H7 (cell line): Measurements from ENCODE around the gene ECPAS. TPM values are rescaled to one million over a fixed set of nuclear protein-coding genes. Genes with fewer than 3 reads are reported as not detected.
"Not testable (repeated sequence)": the region's sequence is repeated elsewhere in the genome, so short reads cannot be mapped to it uniquely, and the experiment has no call there.

Experiments
- DNase-seq: peaks from one replicate; pipeline ENCODE4 v3.0.0; 2012
- H3K27me3 ChIP-seq: 2 replicates; pipeline ENCODE4 v1.6.0; 2011; ENCODE audit warnings: mild to moderate bottlenecking, low read length; ENCODE audit not compliant: control insufficient read depth, insufficient read depth
- H3K36me3 ChIP-seq: replicated peaks from 2 replicates; pipeline ENCODE4 v1.5.1; 2011; ENCODE audit warnings: low read length; ENCODE audit not compliant: control insufficient read depth, insufficient read depth
- H3K4me3 ChIP-seq: 2 replicates; pipeline ENCODE4 v1.5.1; 2011; ENCODE audit warnings: low read depth, mild to moderate bottlenecking, control low read depth, low read length, moderate library complexity; ENCODE audit not compliant: insufficient read depth
- total RNA-seq: library from RNA; depleted of rRNA; stranded (reverse); fragments of >200 nt; shearing (Covaris generic); gene quantifications from 2 replicates; pipeline ENCODE4 v1.2.3, GENCODE V29; 2014

ECPAS gene
- total RNA-seq, 1 experiment from 2014 or later: 92.6 TPM

- Histone ChIP-seq H3K36me3 (peaks cover 8% of the 10 kb centered on the region), H3K4me3 (no peak overlapping the region), H3K27me3 (no peaks in the 10 kb centered on the region)
- DNase-seq: no peak
Measured at GRCh38 chr9:111414406-111414805, 69.8 kb downstream of the ECPAS start.

GRCh38 chr9:111413996-111414395 is 70.2 kb downstream of the ECPAS start:
- Histone ChIP-seq H3K4me3 (no peak overlapping the region), H3K36me3 (peaks cover 8% of the 10 kb centered on the region), H3K27me3 (no peaks in the 10 kb centered on the region)
- DNase-seq: no peak

GRCh38 chr9:111412280-111412679 is 71.9 kb downstream of the ECPAS start:
- Histone ChIP-seq H3K27me3 (no peaks in the 10 kb centered on the region), H3K4me3 (no peak overlapping the region), H3K36me3 (peaks cover 10% of the 10 kb centered on the region)
- DNase-seq: no peak

- Histone ChIP-seq H3K36me3 (peaks cover 10% of the 10 kb centered on the region), H3K27me3 (no peaks in the 10 kb centered on the region), H3K4me3 (no peak overlapping the region)
- DNase-seq: no peak
Measured at GRCh38 chr9:111411266-111411665, 72.9 kb downstream of the ECPAS start.

- H3K36me3 ChIP-seq: peaks cover 9% of the 10 kb centered on the region
- no peak overlapping the region for H3K4me3 ChIP-seq
- no peak for DNase-seq
- H3K27me3 ChIP-seq: no peaks in the 10 kb centered on the region
Measured at GRCh38 chr9:111407813-111408212, 76.4 kb downstream of the ECPAS start.

- H3K4me3 ChIP-seq: no peak overlapping the region
- peaks cover 9% of the 10 kb centered on the region for H3K36me3 ChIP-seq
Measured at GRCh38 chr9:111405701-111406100, 78.5 kb downstream of the ECPAS start.

GRCh38 chr9:111401486-111401885 is 82.7 kb downstream of the ECPAS start:
- H3K27me3 ChIP-seq, H3K4me3 ChIP-seq, H3K36me3 ChIP-seq, DNase-seq: not testable (repeated sequence)

More at GRCh38 chr9:111405701-111406100, 78.5 kb downstream of the ECPAS start:
- H3K27me3 ChIP-seq: no peaks in the 10 kb centered on the region
- no peak for DNase-seq

- H3K27me3 ChIP-seq: no peaks in the 10 kb centered on the region
- no peak overlapping the region for H3K4me3 ChIP-seq
- DNase-seq: no peak
- H3K36me3 ChIP-seq: peaks cover 12% of the 10 kb centered on the region
Measured at GRCh38 chr9:111400564-111400898, 83.7 kb downstream of the ECPAS start.

- peak; percentile 21 for DNase-seq
- Histone ChIP-seq H3K27me3 (no peaks in the 10 kb centered on the region), H3K36me3 (peaks cover 16% of the 10 kb centered on the region), H3K4me3 (no peak overlapping the region)
Measured at GRCh38 chr9:111399772-111400563, 84.2 kb downstream of the ECPAS start.

- DNase-seq: no peak
- Histone ChIP-seq H3K4me3 (no peak overlapping the region), H3K27me3 (no peaks in the 10 kb centered on the region), H3K36me3 (peaks cover 16% of the 10 kb centered on the region)
Measured at GRCh38 chr9:111399211-111399739, 84.9 kb downstream of the ECPAS start.

GRCh38 chr9:111393971-111394370 is 90.2 kb downstream of the ECPAS start:
- no peak for DNase-seq
- peaks cover 28% of the 10 kb centered on the region for H3K36me3 ChIP-seq
- no peaks in the 10 kb centered on the region for H3K27me3 ChIP-seq
- H3K4me3 ChIP-seq: no peak overlapping the region

GRCh38 chr9:111389406-111389805 is 94.8 kb downstream of the ECPAS start:
- DNase-seq: no peak
- Histone ChIP-seq H3K4me3 (no peak overlapping the region), H3K36me3 (peaks cover 17% of the 10 kb centered on the region), H3K27me3 (no peaks in the 10 kb centered on the region)

GRCh38 chr9:111386386-111386785 is 97.8 kb downstream of the ECPAS start:
- no peaks in the 10 kb centered on the region for H3K27me3 ChIP-seq
- DNase-seq: no peak
- no peak overlapping the region for H3K4me3 ChIP-seq
- peaks cover 12% of the 10 kb centered on the region for H3K36me3 ChIP-seq

GRCh38 chr9:111381006-111381405 is 103.2 kb downstream of the ECPAS start:
- DNase-seq: no peak
- Histone ChIP-seq H3K36me3 (peaks cover 4% of the 10 kb centered on the region), H3K27me3 (no peaks in the 10 kb centered on the region), H3K4me3 (no peak overlapping the region)

GRCh38 chr9:111375817-111376564 is 108.2 kb downstream of the ECPAS start:
- H3K36me3 ChIP-seq: peaks cover 23% of the 10 kb centered on the region
- no peaks in the 10 kb centered on the region for H3K27me3 ChIP-seq
- H3K4me3 ChIP-seq: no peak overlapping the region
- no peak for DNase-seq
